Activated CD4-positive, alpha-beta T cell treated with anti-CD3 and anti-CD28 coated beads for 48 hours (primary cell): ENCODE measurements around the gene CARD10.
"Not testable (repeated sequence)": the region's sequence is repeated elsewhere in the genome, so short reads cannot be mapped to it uniquely, and the experiment has no call there.

Experiments
- DNase-seq: peaks from one replicate; pipeline ENCODE4 v3.0.0-alpha.2; 2020

CARD10 gene

GRCh38 chr22:37484480-37485394 is 34.5 kb downstream of the CARD10 start:
- peak; percentile 87 for DNase-seq

GRCh38 chr22:37483050-37483449 is 36.2 kb downstream of the CARD10 start:
- no peak for DNase-seq

- no peak for DNase-seq
These were observed 37.0 kb downstream of the CARD10 start for GRCh38 chr22:37482244-37482643.

GRCh38 chr22:37481347-37481907 is 37.8 kb downstream of the CARD10 start:
- no peak for DNase-seq

- DNase-seq = no peak
These were observed 38.5 kb downstream of the CARD10 start for GRCh38 chr22:37480387-37481346.

- no peak for DNase-seq
These were observed 40.0 kb downstream of the CARD10 start for GRCh38 chr22:37479196-37479595.

GRCh38 chr22:37476389-37477329 is 42.6 kb downstream of the CARD10 start:
- DNase-seq = no peak

GRCh38 chr22:37474447-37475090 is 44.6 kb downstream of the CARD10 start:
- no peak for DNase-seq

GRCh38 chr22:37473437-37473946 is 45.7 kb downstream of the CARD10 start:
- no peak for DNase-seq

GRCh38 chr22:37472418-37473006 is 46.7 kb downstream of the CARD10 start:
- peak; percentile 53 for DNase-seq

- DNase-seq = no peak
These were observed 47.3 kb downstream of the CARD10 start for GRCh38 chr22:37471727-37472417.

- no peak for DNase-seq
These were observed 49.1 kb downstream of the CARD10 start for GRCh38 chr22:37470087-37470445.

- no peak for DNase-seq
These were observed 49.7 kb downstream of the CARD10 start for GRCh38 chr22:37469416-37470086.

GRCh38 chr22:37468201-37468695 is 51.0 kb downstream of the CARD10 start:
- not testable (repeated sequence) for DNase-seq

- DNase-seq = no peak
These were observed 51.7 kb downstream of the CARD10 start for GRCh38 chr22:37467391-37467955.

- DNase-seq = no peak
These were observed 55.0 kb downstream of the CARD10 start for GRCh38 chr22:37464181-37464580.

- DNase-seq = no peak
These were observed 56.2 kb downstream of the CARD10 start for GRCh38 chr22:37462983-37463382.

GRCh38 chr22:37462436-37462835 is 56.8 kb downstream of the CARD10 start:
- no peak for DNase-seq

- DNase-seq = no peak
These were observed 57.3 kb downstream of the CARD10 start for GRCh38 chr22:37461961-37462360.
